H9 (cell line): ENCODE results near the gene COQ8B. TPM values are rescaled to one million over a fixed set of nuclear protein-coding genes. Genes with fewer than 3 reads are reported as not detected.

Experiments
- DNase-seq: peaks from one replicate; pipeline ENCODE4 v3.0.0-alpha.2; 2017
- H2AFZ ChIP-seq: one replicate; pipeline ENCODE4 v1.6.1; 2013; ENCODE audit warnings: mild to moderate bottlenecking, low read length, control low read depth, moderate library complexity
- H2AK5ac ChIP-seq: 2 replicates; pipeline ENCODE4 v1.6.1; 2013; ENCODE audit warnings: low read length, control low read depth, mixed read lengths; ENCODE audit not compliant: insufficient read length
- H2BK120ac ChIP-seq: one replicate; pipeline ENCODE4 v1.6.1; 2013; ENCODE audit warnings: low read depth, mild to moderate bottlenecking, low read length, control low read depth, inconsistent platforms; ENCODE audit not compliant: poor library complexity, severe bottlenecking
- H2BK12ac ChIP-seq: 2 replicates; pipeline ENCODE4 v1.6.1; 2013; ENCODE audit warnings: low read length, control low read depth, mixed read lengths, low read depth; ENCODE audit not compliant: insufficient read length
- H2BK15ac ChIP-seq: 2 replicates; pipeline ENCODE4 v1.6.1; 2013; ENCODE audit warnings: low read depth, low read length, control low read depth
- H2BK20ac ChIP-seq: one replicate; pipeline ENCODE4 v1.6.1; 2013; ENCODE audit warnings: low read depth, mild to moderate bottlenecking, low read length, control low read depth, inconsistent platforms; ENCODE audit not compliant: poor library complexity, severe bottlenecking
- H2BK5ac ChIP-seq: 2 replicates; pipeline ENCODE4 v1.6.1; 2013; ENCODE audit warnings: low read length, control low read depth, mixed read lengths; ENCODE audit not compliant: insufficient read length
- H3K14ac ChIP-seq: 2 replicates; pipeline ENCODE4 v1.6.1; 2013; ENCODE audit warnings: low read length, control low read depth; ENCODE audit not compliant: insufficient read depth
- H3K18ac ChIP-seq: 2 replicates; pipeline ENCODE4 v1.6.1; 2013; ENCODE audit warnings: low read depth, mild to moderate bottlenecking, mixed read lengths, low read length, control low read depth; ENCODE audit not compliant: insufficient read length
- H3K23ac ChIP-seq: 2 replicates; pipeline ENCODE4 v1.6.1; 2013; ENCODE audit warnings: low read length, control low read depth, mixed read lengths, low read depth; ENCODE audit not compliant: insufficient read length
- H3K23me2 ChIP-seq: 2 replicates; pipeline ENCODE4 v1.6.1; 2013; ENCODE audit warnings: low read depth, mild to moderate bottlenecking, mixed read lengths, low read length, control low read depth; ENCODE audit not compliant: insufficient read length, poor library complexity, severe bottlenecking
- H3K27ac ChIP-seq: 2 replicates; pipeline ENCODE4 v1.5.1; 2013; ENCODE audit warnings: low read length, control low read depth, mixed read lengths, low read depth; ENCODE audit not compliant: insufficient read length
- H3K27me3 ChIP-seq: 2 replicates; pipeline ENCODE4 v1.6.1; 2013; ENCODE audit warnings: low read length, control low read depth, inconsistent platforms; ENCODE audit not compliant: insufficient read depth
- H3K4ac ChIP-seq: 2 replicates; pipeline ENCODE4 v1.6.1; 2013; ENCODE audit warnings: low read depth, mild to moderate bottlenecking, control low read depth, inconsistent platforms, low read length, moderate library complexity
- H3K4me1 ChIP-seq: 2 replicates; pipeline ENCODE4 v1.6.1; 2013; ENCODE audit warnings: low read length, control low read depth, inconsistent platforms; ENCODE audit not compliant: insufficient read depth
- H3K4me2 ChIP-seq: 2 replicates; pipeline ENCODE4 v1.6.1; 2013; ENCODE audit warnings: low read length, control low read depth, mixed read lengths; ENCODE audit not compliant: insufficient read length, insufficient read depth
- H3K56ac ChIP-seq: 2 replicates; pipeline ENCODE4 v1.6.1; 2013; ENCODE audit warnings: low read depth, mild to moderate bottlenecking, mixed read lengths, low read length, control low read depth; ENCODE audit not compliant: insufficient read length
- H3K79me1 ChIP-seq: 2 replicates; pipeline ENCODE4 v1.6.1; 2013; ENCODE audit warnings: low read depth, mild to moderate bottlenecking, moderate library complexity, low read length, control low read depth, inconsistent platforms; ENCODE audit not compliant: insufficient read depth, poor library complexity, severe bottlenecking
- H3K79me2 ChIP-seq: 2 replicates; pipeline ENCODE4 v1.6.1; 2013; ENCODE audit warnings: low read length, control low read depth, inconsistent platforms; ENCODE audit not compliant: insufficient read depth
- H3K9ac ChIP-seq: 2 replicates; pipeline ENCODE4 v1.6.1; 2013; ENCODE audit warnings: low read length, control low read depth, mixed read lengths; ENCODE audit not compliant: insufficient read length; ENCODE audit errors: extremely low read depth
- H3K9me3 ChIP-seq: one replicate; pipeline ENCODE4 v1.6.1; 2013; ENCODE audit warnings: low read depth, low read length, inconsistent platforms; ENCODE audit not compliant: control insufficient read depth
- H3T11ph ChIP-seq: one replicate; pipeline ENCODE4 v1.6.1; 2013; ENCODE audit warnings: mild to moderate bottlenecking, low read length, control low read depth, inconsistent platforms
- H4K20me1 ChIP-seq: one replicate; pipeline ENCODE4 v1.6.1; 2013; ENCODE audit not compliant: control insufficient read depth, insufficient read length, insufficient read depth
- H4K5ac ChIP-seq: 2 replicates; pipeline ENCODE4 v1.6.1; 2013; ENCODE audit warnings: low read depth, mild to moderate bottlenecking, mixed read lengths, low read length, control low read depth; ENCODE audit not compliant: insufficient read length
- H4K8ac ChIP-seq: replicated peaks from 2 replicates; pipeline ENCODE4 v1.6.1; 2013; ENCODE audit warnings: low read length, control low read depth, mixed read lengths, low read depth; ENCODE audit not compliant: insufficient read length
- H4K91ac ChIP-seq: 2 replicates; pipeline ENCODE4 v1.6.1; 2013; ENCODE audit warnings: low read depth, mild to moderate bottlenecking, moderate library complexity, mixed read lengths, low read length, control low read depth; ENCODE audit not compliant: insufficient read length
- H3K27ac Mint-ChIP-seq, 3 experiments: 2 replicates in 2 of 3; 3 replicates in 1 of 3; pipeline ENCODE4 v1.8.0; 2020 to 2021; ENCODE audit warnings: mixed read lengths in 3 of 3, mild to moderate bottlenecking in 1 of 3, moderate library complexity in 1 of 3
- H3K27me3 Mint-ChIP-seq: 2 replicates; pipeline ENCODE4 v1.8.0; 2021; ENCODE audit warnings: low read depth, mild to moderate bottlenecking, moderate library complexity, mixed read lengths
- H3K36me3 Mint-ChIP-seq, 3 experiments: 2 replicates in 2 of 3; 3 replicates in 1 of 3; pipeline ENCODE4 v1.8.0; 2020 to 2021; ENCODE audit warnings: low read depth in 3 of 3, mixed read lengths in 3 of 3; ENCODE audit not compliant: insufficient read depth in 1 of 3
- H3K4me1 Mint-ChIP-seq, 2 experiments: 2 replicates each; pipeline ENCODE4 v1.8.0; 2020; ENCODE audit warnings: mixed read lengths in 2 of 2
- H3K4me3 Mint-ChIP-seq, 2 experiments: 2 replicates in 1 of 2; 3 replicates in 1 of 2; pipeline ENCODE4 v1.8.0; 2020 to 2021; ENCODE audit warnings: mild to moderate bottlenecking in 2 of 2, mixed read lengths in 2 of 2, moderate library complexity in 1 of 2
- H3K9me3 Mint-ChIP-seq, 2 experiments: 2 replicates in 1 of 2; 3 replicates in 1 of 2; pipeline ENCODE4 v1.8.0; 2020; ENCODE audit warnings: mild to moderate bottlenecking in 2 of 2, mixed read lengths in 2 of 2, moderate library complexity in 1 of 2
- WGBS: extraction: QIAGEN DNeasy Blood & Tissue Kit; methylation state at CpG from one replicate; pipeline ENCODE4 v1.1.7; 2013; ENCODE audit warnings: missing lambda C conversion rate, low lambda C conversion rate, mixed read lengths; ENCODE audit not compliant: insufficient read length; ENCODE audit errors: extremely low coverage; 5-methylcytosine and 5-hydroxymethylcytosine counted together
- total RNA-seq: library from RNA; stranded (reverse); gene quantifications from 2 replicates; pipeline ENCODE4 v1.2.1, GENCODE V29; 2021
- TF ChIP-seq, protein P1 (sequence below): fragments of 200-600 bp; sonication (generic); conservative IDR thresholded peaks from 3 replicates; pipeline ENCODE4 v1.8.0; 2021; ENCODE audit warnings: antibody characterized with exemption, mild to moderate bottlenecking

COQ8B gene
- total RNA-seq, 1 experiment from 2014 or later: 40.5 TPM

- Histone ChIP-seq H4K5ac (no peak overlapping the region), H3K79me1 (no peaks in the 10 kb centered on the region), H3T11ph (no peak overlapping the region), H3K4ac (no peak overlapping the region), H3K9me3 (no peaks in the 10 kb centered on the region), H2BK5ac (no peak overlapping the region), H3K23ac (no peak overlapping the region), H3K9ac (no peak overlapping the region), H3K23me2 (peaks cover 9% of the 10 kb centered on the region), H4K91ac (no peak overlapping the region), H2AFZ (no peak overlapping the region), H3K79me2 (no peaks in the 10 kb centered on the region; the same call in 1 of the 2 replicates), H3K4me2 (no peak overlapping the region), H2AK5ac (no peak overlapping the region), H3K27me3 (no peaks in the 10 kb centered on the region), H3K18ac (no peak overlapping the region), H3K56ac (no peak overlapping the region), H2BK20ac (no peak overlapping the region), H3K27ac (no peak overlapping the region), H4K20me1 (no peaks in the 10 kb centered on the region), H2BK15ac (no peak overlapping the region), H4K8ac (no peak overlapping the region), H3K4me1 (peaks cover 4% of the 10 kb centered on the region; the same call in 1 of the 2 replicates), H3K14ac (no peak overlapping the region), H2BK12ac (no peak overlapping the region), H2BK120ac (no peak overlapping the region)
- peaks cover 6 to 17% (median 12%) of the 10 kb centered on the region in 3 experiments; a peak in 5 of 7 replicates for H3K36me3 Mint-ChIP-seq
- peak overlapping the region in 1 of 2 experiments; percentile 34; a peak in 1 of 5 replicates for H3K4me3 Mint-ChIP-seq
- H3K27me3 Mint-ChIP-seq: no peaks in the 10 kb centered on the region
- DNase-seq: no peak
- H3K9me3 Mint-ChIP-seq: peaks cover 0 to 3% of the 10 kb centered on the region in 2 experiments; a peak in 1 of 5 replicates
- no CpG with 5 or more reads among the region's 7 CpGs for WGBS
- H3K27ac Mint-ChIP-seq: peak overlapping the region in 2 of 3 experiments; percentile 28 to 77; a peak in 3 of 7 replicates
- TF ChIP-seq, protein P1, sequence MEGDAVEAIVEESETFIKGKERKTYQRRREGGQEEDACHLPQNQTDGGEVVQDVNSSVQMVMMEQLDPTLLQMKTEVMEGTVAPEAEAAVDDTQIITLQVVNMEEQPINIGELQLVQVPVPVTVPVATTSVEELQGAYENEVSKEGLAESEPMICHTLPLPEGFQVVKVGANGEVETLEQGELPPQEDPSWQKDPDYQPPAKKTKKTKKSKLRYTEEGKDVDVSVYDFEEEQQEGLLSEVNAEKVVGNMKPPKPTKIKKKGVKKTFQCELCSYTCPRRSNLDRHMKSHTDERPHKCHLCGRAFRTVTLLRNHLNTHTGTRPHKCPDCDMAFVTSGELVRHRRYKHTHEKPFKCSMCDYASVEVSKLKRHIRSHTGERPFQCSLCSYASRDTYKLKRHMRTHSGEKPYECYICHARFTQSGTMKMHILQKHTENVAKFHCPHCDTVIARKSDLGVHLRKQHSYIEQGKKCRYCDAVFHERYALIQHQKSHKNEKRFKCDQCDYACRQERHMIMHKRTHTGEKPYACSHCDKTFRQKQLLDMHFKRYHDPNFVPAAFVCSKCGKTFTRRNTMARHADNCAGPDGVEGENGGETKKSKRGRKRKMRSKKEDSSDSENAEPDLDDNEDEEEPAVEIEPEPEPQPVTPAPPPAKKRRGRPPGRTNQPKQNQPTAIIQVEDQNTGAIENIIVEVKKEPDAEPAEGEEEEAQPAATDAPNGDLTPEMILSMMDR: no peak
- peaks cover 24 to 28% of the 10 kb centered on the region in 2 experiments for H3K4me1 Mint-ChIP-seq
Observed at GRCh38 chr19:40745402-40745780, 28.7 kb upstream of the COQ8B start.
